NCI-H446 (cell line): ENCODE measurements around the gene DDB1.
"Not testable (repeated sequence)": the region's sequence is repeated elsewhere in the genome, so short reads cannot be mapped to it uniquely, and the experiment has no call there.

Experiments
- DNase-seq, 2 experiments: peaks; one replicate each; lab custom pipeline; 2025; lab: John Stamatoyannopoulos, UW

The DDB1 gene

GRCh38 chr11:61270354-61271076 is 62.4 kb downstream of the DDB1 start:
- no peak for DNase-seq

- DNase-seq: no peak
Observed at GRCh38 chr11:61268588-61269250, 64.2 kb downstream of the DDB1 start.

- DNase-seq: no peak
Observed at GRCh38 chr11:61267437-61267841, 65.5 kb downstream of the DDB1 start.

GRCh38 chr11:61266602-61267001 is 66.3 kb downstream of the DDB1 start:
- DNase-seq: no peak

GRCh38 chr11:61265357-61265756 is 67.5 kb downstream of the DDB1 start:
- no peak for DNase-seq

GRCh38 chr11:61264795-61265194 is 68.1 kb downstream of the DDB1 start:
- no peak for DNase-seq

- DNase-seq: no peak
Observed at GRCh38 chr11:61264371-61264770, 68.5 kb downstream of the DDB1 start.

- no peak for DNase-seq
Observed at GRCh38 chr11:61259363-61259762, 73.5 kb downstream of the DDB1 start.

GRCh38 chr11:61258546-61258945 is 74.4 kb downstream of the DDB1 start:
- no peak for DNase-seq

- DNase-seq: no peak
Observed at GRCh38 chr11:61256710-61257482, 76.0 kb downstream of the DDB1 start.

- peak; percentile 46 to 69 for DNase-seq
Observed at GRCh38 chr11:61254403-61255025, 78.4 kb downstream of the DDB1 start.

GRCh38 chr11:61252332-61252731 is 80.6 kb downstream of the DDB1 start:
- DNase-seq: not testable (repeated sequence)

GRCh38 chr11:61250796-61251765 is 81.8 kb downstream of the DDB1 start:
- DNase-seq: not testable (repeated sequence)
